Prostate gland (tissue), 2 donors: ENCODE data around the gene DLG2. TPM values are rescaled to one million over a fixed set of nuclear protein-coding genes. Genes with fewer than 3 reads are reported as not detected.
"Not testable (repeated sequence)": the region's sequence is repeated elsewhere in the genome, so short reads cannot be mapped to it uniquely, and the experiment has no call there.

Experiments
- DNase-seq: peaks from one replicate; pipeline ENCODE4 v3.0.0-alpha.2; 2019; ENCODE audit warnings: low spot score
- H3K27ac ChIP-seq, 2 donors: fragments of 200-600 bp; sonication (generic); 2 replicates each; pipeline ENCODE4 v1.5.1; 2017 to 2019
- H3K27me3 ChIP-seq: fragments of 200-600 bp; sonication (generic); replicated peaks from 2 replicates; pipeline ENCODE4 v1.5.1; 2019; ENCODE audit not compliant: insufficient read depth
- H3K36me3 ChIP-seq, 2 donors: fragments of 200-600 bp; sonication (generic); 1 replicate in 1 of 2; 2 replicates in 1 of 2; pipeline versions ENCODE4 v1.5.1 to v1.8.1; 2017 to 2019
- H3K4me1 ChIP-seq: fragments of 200-600 bp; sonication (generic); replicated peaks from 2 replicates; pipeline ENCODE4 v1.5.1; 2019
- H3K4me3 ChIP-seq, 2 donors: fragments of 200-600 bp; sonication (generic); 2 replicates each; pipeline ENCODE4 v1.5.1; 2017 to 2019
- H3K9me3 ChIP-seq: fragments of 200-600 bp; sonication (generic); 2 replicates; pipeline ENCODE4 v1.5.1; 2017
- POLR2A ChIP-seq: fragments of 450-650 bp; IDR thresholded peaks from one replicate; pipeline ENCODE4 v1.6.1; 2016; ENCODE audit warnings: antibody characterized with exemption, mild to moderate bottlenecking
- POLR2AphosphoS5 ChIP-seq: sonication (generic); formaldehyde crosslinking; IDR thresholded peaks from one replicate; pipeline ENCODE4 v1.6.1; 2017; ENCODE audit warnings: antibody characterized with exemption
- WGBS: methylation state at CpG from one replicate; pipeline ENCODE4 v1.1.5; 2018; 5-methylcytosine and 5-hydroxymethylcytosine counted together
- intact Hi-C: fragments of 100-400 bp; cut with DNase I; formaldehyde crosslinking; loops from one replicate; pipeline ENCODE4 v1.14.2; 2022
- total RNA-seq, 2 donors: library from RNA; depleted of rRNA; stranded (reverse); fragments of >200 nt; gene quantifications; one replicate each; pipeline ENCODE4 v1.1.0, GENCODE V29; 2016
- TF ChIP-seq, protein P1 (sequence below), 4 experiments: fragments of 200-600 bp in 2 of 4; fragments of 450-650 bp in 2 of 4; sonication (generic) in 2 of 4; IDR thresholded peaks; 1 replicate in 3 of 4; 2 replicates in 1 of 4; pipeline ENCODE4 v1.5.1; 2016 to 2019; ENCODE audit warnings: antibody characterized with exemption in 4 of 4, mild to moderate bottlenecking in 2 of 4, moderate library complexity in 2 of 4

The DLG2 gene
- total RNA-seq, 2 donors from 2014 or later: 9.8 to 16.2 TPM

DNA sequence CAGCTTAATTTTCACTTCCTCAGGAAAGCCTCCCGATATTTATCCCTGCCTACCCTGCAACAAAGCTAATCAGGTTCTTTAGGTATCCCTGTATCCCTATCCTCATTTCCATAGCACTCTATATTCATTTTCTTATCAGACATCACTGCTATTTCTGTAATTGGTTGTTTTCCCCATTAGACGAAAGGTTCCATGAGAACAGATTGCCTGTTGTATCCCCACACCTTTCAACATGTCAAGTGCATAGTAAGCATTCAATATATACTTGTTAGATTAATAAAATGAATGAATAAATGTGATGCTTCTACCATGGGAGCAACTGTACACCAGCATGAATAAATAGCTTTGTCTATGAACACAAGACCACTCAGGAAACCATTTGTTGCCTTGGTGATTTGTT lies 499.8 kb downstream of the DLG2 start:
- no peak for DNase-seq
- Histone ChIP-seq H3K9me3 (no peaks in the 10 kb centered on the region), H3K36me3 (no peaks in the 10 kb centered on the region), H3K4me3 (no peak overlapping the region), H3K27me3 (peaks cover 2% of the 10 kb centered on the region), H3K4me1 (no peaks in the 10 kb centered on the region), H3K27ac (no peak overlapping the region)
- 89% methylated on average over 2 of the region's 2 CpGs for WGBS
- TF ChIP-seq, protein P1, sequence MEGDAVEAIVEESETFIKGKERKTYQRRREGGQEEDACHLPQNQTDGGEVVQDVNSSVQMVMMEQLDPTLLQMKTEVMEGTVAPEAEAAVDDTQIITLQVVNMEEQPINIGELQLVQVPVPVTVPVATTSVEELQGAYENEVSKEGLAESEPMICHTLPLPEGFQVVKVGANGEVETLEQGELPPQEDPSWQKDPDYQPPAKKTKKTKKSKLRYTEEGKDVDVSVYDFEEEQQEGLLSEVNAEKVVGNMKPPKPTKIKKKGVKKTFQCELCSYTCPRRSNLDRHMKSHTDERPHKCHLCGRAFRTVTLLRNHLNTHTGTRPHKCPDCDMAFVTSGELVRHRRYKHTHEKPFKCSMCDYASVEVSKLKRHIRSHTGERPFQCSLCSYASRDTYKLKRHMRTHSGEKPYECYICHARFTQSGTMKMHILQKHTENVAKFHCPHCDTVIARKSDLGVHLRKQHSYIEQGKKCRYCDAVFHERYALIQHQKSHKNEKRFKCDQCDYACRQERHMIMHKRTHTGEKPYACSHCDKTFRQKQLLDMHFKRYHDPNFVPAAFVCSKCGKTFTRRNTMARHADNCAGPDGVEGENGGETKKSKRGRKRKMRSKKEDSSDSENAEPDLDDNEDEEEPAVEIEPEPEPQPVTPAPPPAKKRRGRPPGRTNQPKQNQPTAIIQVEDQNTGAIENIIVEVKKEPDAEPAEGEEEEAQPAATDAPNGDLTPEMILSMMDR (IDR thresholded peaks at IDR 0.05): no peak
- TF ChIP-seq POLR2AphosphoS5 (no peak), POLR2A (no peak)
- intact Hi-C loops: no loop called here

DNA sequence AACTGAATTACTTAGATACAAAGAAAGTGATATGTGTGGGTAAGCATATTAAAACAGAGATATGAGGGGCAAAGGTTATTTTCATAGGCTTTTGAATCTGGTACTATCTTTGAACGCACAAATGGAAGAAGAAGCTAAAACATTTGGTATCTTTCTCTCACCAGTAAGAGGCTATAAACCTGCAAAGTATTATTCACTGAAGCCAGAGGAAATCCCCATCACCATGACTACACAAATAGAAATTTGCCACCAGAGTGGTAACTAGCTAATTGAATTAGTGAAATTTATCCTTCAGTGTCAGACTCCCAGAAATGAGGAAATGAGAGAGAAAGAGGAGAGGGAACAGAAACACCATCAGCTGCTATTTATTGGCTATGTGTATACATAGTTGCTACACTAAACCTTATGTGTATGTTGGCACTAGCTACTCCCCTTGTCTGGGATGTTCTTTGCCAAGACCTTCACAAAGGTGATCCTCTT lies 503.4 kb downstream of the DLG2 start:
- Histone ChIP-seq H3K27ac (no peak overlapping the region), H3K27me3 (no peaks in the 10 kb centered on the region), H3K36me3 (no peaks in the 10 kb centered on the region), H3K4me1 (no peaks in the 10 kb centered on the region), H3K4me3 (no peak overlapping the region), H3K9me3 (no peaks in the 10 kb centered on the region)
- intact Hi-C loops: no loop called here
- WGBS: 25% methylated on average over 1 of the region's 1 CpG
- no peak for DNase-seq
- TF ChIP-seq, protein P1 (IDR thresholded peaks at IDR 0.05): no peak
- TF ChIP-seq POLR2AphosphoS5 (no peak), POLR2A (no peak)

DNA sequence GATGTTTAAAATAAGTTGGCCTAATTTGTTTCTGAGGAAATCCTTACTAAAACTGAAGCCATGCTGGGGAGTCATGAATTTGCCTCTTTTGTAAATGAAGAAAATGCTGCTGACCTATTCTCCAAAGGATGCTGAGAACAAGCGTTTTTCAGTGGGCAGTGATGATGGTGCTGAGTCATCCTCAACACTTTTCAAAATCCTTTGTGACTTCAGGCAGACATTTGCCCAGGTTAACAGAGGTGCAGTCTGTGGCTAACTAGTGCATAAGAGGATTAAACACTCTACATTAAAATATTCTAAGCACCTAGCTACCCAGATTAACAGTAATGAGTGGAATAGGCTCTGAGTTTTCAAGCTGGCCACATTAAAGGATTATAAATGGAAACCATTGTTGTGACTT lies 509.0 kb downstream of the DLG2 start:
- H3K27me3 ChIP-seq: no peaks in the 10 kb centered on the region
- TF ChIP-seq POLR2AphosphoS5 (no peak), POLR2A (no peak)
- TF ChIP-seq, protein P1 (IDR thresholded peaks at IDR 0.05): no peak
- H3K27ac ChIP-seq: no peak overlapping the region
- WGBS: 90% methylated on average over 1 of the region's 1 CpG
- no peak overlapping the region for H3K4me3 ChIP-seq
- no peak for DNase-seq
- H3K4me1 ChIP-seq: no peaks in the 10 kb centered on the region
- intact Hi-C loops: no loop called here
- H3K36me3 ChIP-seq: no peaks in the 10 kb centered on the region
- no peaks in the 10 kb centered on the region for H3K9me3 ChIP-seq

DNA sequence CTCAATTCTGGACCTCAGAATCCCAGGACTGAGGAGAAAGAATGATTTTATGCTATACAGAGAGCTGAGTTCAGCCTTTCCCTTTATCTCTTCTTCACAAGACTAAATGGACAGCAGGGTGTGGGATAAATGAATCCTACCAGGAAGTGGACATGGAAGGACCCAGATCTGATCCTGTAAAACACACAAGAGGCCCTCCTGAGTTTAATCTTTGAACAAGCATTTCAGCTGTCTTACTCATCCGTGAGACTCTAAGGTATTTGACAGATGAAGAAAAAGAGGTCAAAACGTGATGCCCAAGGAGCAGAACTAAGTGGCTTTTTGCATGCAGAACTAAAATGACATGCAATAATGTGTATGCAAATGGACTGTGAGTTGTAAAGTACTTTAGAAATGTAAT lies 511.3 kb downstream of the DLG2 start:
- no peaks in the 10 kb centered on the region for H3K9me3 ChIP-seq
- no peak overlapping the region for H3K27ac ChIP-seq
- 70% methylated on average over 2 of the region's 2 CpGs for WGBS
- TF ChIP-seq POLR2AphosphoS5 (no peak), POLR2A (no peak)
- TF ChIP-seq, protein P1 (IDR thresholded peaks at IDR 0.05): no peak
- no peak for DNase-seq
- no peaks in the 10 kb centered on the region for H3K27me3 ChIP-seq
- no peaks in the 10 kb centered on the region for H3K4me1 ChIP-seq
- intact Hi-C loops: no loop called here
- no peak overlapping the region for H3K4me3 ChIP-seq
- H3K36me3 ChIP-seq: no peaks in the 10 kb centered on the region

DNA sequence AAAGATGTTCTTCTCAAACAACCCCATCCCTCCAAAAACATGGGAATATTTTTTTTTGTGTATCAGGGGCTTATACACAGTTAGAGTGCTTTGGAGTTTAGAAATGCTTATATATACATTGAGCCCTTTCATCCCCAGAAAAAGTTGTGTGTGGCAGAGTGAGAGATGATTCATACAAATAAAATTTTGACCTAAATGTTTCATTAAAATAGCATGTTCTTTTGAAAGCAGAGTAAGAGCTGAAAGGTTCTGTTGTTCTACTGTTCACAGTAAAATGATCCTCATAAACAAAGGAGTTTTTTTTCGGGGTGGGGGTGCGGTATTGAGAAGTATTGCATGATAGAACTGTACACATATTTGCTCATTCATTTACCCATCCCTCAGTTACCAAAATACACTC lies 512.4 kb downstream of the DLG2 start:
- Histone ChIP-seq H3K27me3 (no peaks in the 10 kb centered on the region), H3K9me3 (no peaks in the 10 kb centered on the region), H3K4me1 (no peaks in the 10 kb centered on the region), H3K4me3 (no peak overlapping the region), H3K36me3 (no peaks in the 10 kb centered on the region), H3K27ac (no peak overlapping the region)
- no peak for DNase-seq
- WGBS: 66% methylated on average over 2 of the region's 2 CpGs
- intact Hi-C loops: no loop called here
- TF ChIP-seq POLR2A (no peak), POLR2AphosphoS5 (no peak)
- TF ChIP-seq, protein P1 (IDR thresholded peaks at IDR 0.05): no peak

DNA sequence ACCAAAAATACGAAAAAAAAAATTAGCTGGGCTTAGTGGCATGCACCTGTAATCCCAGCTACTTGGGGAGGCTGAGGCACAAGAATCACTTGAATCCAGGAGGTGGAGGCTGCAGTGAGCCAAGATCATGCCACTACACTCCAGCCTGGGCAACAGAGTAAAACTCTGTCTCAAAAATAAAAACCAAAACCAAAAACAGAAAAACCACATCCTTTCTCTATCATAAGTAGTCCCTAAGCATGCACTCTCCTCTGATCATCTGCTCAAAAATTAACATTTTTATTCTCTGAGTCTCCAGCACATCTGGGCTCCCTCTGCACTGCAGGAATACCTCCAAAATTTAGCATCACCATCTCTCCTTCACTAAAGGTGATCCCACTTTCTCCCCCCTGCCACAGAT lies 516.9 kb downstream of the DLG2 start:
- intact Hi-C loops, H3K36me3 ChIP-seq, H3K27me3 ChIP-seq, H3K4me1 ChIP-seq, H3K4me3 ChIP-seq, H3K27ac ChIP-seq, DNase-seq, H3K9me3 ChIP-seq: not testable (repeated sequence)
- 88% methylated on average over 1 of the region's 1 CpG for WGBS
